Measurements from ENCODE around the gene AMH. TPM values are rescaled to one million over a fixed set of nuclear protein-coding genes. Genes with fewer than 3 reads are reported as not detected.
A peak's percentile ranks its signal among the peaks of the same experiment; 100 is the strongest.

AMH gene
- total RNA-seq, 1 donor from 2014 or later: not detected

DNA sequence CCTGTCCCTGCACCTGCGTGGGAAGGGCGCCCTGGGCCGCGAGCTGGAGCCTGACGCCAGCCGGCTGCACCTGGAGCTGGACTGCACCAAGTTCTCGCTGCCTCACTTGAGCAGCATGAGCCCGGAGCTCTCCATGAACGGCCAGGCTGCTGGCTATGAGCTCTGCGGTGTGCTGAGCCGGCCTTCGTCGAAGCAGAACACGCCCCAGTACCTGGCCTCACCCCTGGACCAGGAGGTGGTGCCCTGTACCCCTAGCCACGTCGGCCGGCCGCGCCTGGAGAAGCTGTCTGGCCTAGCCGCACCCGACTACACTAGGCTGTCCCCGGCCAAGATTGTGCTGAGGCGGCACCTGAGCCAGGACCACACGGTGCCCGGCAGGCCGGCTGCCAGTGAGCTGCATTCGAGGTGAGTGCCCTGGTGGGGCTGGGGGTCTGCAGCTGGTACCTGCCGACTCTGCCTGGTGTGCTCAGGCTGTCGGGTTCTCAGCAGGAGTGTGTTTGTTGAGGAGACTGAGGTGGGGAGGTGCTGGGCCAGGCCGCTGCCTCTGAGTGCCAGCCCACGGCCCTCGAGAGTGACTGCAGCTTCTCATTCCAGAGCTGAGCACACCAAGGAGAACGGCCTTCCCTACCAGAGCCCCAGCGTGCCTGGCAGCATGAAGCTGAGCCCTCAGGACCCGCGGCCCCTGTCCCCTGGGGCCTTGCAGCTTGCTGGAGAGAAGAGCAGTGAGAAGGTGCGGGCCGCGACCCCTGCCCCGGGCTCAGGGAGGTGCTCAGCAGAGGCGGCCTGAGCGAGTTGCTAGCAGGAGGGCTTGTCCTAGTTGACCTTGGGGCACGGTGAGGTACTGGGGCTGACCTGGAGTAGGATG is 32.5 kb upstream of the AMH start:
- no peak for DNase-seq (ENCODE audit: low read depth)
- Histone ChIP-seq H3K36me3 (ENCODE audit: control insufficient read depth, insufficient read depth, low read length) (peaks cover 8% of the 10 kb centered on the region), H3K4me3 (ENCODE audit: low read depth, low read length) (no peak overlapping the region), H3K27me3 (ENCODE audit: control insufficient read depth, insufficient read depth, low read length) (no peaks in the 10 kb centered on the region)
- TF ChIP-seq, protein P1, sequence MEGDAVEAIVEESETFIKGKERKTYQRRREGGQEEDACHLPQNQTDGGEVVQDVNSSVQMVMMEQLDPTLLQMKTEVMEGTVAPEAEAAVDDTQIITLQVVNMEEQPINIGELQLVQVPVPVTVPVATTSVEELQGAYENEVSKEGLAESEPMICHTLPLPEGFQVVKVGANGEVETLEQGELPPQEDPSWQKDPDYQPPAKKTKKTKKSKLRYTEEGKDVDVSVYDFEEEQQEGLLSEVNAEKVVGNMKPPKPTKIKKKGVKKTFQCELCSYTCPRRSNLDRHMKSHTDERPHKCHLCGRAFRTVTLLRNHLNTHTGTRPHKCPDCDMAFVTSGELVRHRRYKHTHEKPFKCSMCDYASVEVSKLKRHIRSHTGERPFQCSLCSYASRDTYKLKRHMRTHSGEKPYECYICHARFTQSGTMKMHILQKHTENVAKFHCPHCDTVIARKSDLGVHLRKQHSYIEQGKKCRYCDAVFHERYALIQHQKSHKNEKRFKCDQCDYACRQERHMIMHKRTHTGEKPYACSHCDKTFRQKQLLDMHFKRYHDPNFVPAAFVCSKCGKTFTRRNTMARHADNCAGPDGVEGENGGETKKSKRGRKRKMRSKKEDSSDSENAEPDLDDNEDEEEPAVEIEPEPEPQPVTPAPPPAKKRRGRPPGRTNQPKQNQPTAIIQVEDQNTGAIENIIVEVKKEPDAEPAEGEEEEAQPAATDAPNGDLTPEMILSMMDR (IDR thresholded peaks at IDR 0.05; ENCODE audit: insufficient read depth, low read length, poor library complexity, severe bottlenecking): no peak

GRCh38 chr19:2217591-2217990 is 31.5 kb upstream of the AMH start:
- Histone ChIP-seq H3K27me3 (ENCODE audit: control insufficient read depth, insufficient read depth, low read length) (no peaks in the 10 kb centered on the region), H3K4me3 (ENCODE audit: low read depth, low read length) (no peak overlapping the region), H3K36me3 (ENCODE audit: control insufficient read depth, insufficient read depth, low read length) (peaks cover 7% of the 10 kb centered on the region)
- DNase-seq (ENCODE audit: low read depth): no peak
- TF ChIP-seq, protein P1 (IDR thresholded peaks at IDR 0.05; ENCODE audit: insufficient read depth, low read length, poor library complexity, severe bottlenecking): no peak

DNA sequence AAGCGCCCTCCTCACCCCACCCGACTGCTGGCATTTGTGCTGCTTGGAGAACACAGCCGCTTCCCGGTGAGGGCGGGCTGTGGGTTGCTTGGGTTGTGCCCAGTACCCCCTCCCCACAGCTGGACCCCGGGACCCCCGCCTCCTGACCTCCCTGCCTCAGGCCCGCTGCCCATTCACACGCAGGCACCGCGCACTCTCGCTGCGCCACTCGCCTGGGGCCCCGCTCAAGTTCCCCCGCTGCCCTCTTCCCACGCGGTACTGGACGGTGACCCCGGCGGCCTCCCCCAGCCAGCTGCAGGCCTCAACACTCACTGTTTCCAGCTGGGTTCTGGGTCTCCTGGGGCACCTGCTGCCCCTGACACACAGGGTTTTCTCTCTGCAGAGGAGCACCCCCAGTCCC is 29.4 kb upstream of the AMH start:
- Histone ChIP-seq H3K27me3 (ENCODE audit: control insufficient read depth, insufficient read depth, low read length) (no peaks in the 10 kb centered on the region), H3K36me3 (ENCODE audit: control insufficient read depth, insufficient read depth, low read length) (peaks cover 5% of the 10 kb centered on the region), H3K4me3 (ENCODE audit: low read depth, low read length) (no peak overlapping the region)
- TF ChIP-seq, protein P1 (IDR thresholded peaks at IDR 0.05; ENCODE audit: insufficient read depth, low read length, poor library complexity, severe bottlenecking): no peak
- DNase-seq (ENCODE audit: low read depth): no peak

- Histone ChIP-seq H3K27me3 (ENCODE audit: control insufficient read depth, insufficient read depth, low read length) (no peaks in the 10 kb centered on the region), H3K36me3 (ENCODE audit: control insufficient read depth, insufficient read depth, low read length) (peaks cover 4% of the 10 kb centered on the region), H3K4me3 (ENCODE audit: low read depth, low read length) (no peak overlapping the region)
- no peak for DNase-seq (ENCODE audit: low read depth)
- TF ChIP-seq, protein P1 (IDR thresholded peaks at IDR 0.05; ENCODE audit: insufficient read depth, low read length, poor library complexity, severe bottlenecking): no peak
Measured at GRCh38 chr19:2221250-2221831, 27.8 kb upstream of the AMH start.

DNA sequence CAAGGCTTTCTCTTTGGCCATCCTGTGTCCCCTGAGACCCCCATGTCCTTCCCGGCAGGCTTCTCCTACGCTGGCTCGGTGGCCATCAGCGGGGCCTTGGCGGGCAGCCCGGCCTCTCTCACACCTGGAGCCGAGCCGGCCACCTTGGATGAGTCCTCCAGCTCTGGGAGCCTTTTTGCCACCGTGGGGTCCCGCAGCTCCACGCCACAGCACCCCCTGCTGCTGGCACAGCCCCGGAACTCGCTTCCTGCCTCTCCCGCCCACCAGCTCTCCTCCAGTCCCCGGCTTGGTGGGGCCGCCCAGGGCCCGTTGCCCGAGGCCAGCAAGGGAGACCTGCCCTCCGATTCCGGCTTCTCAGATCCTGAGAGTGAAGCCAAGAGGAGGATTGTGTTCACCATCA is 27.2 kb upstream of the AMH start:
- no peak overlapping the region for H3K4me3 ChIP-seq (ENCODE audit: low read depth, low read length)
- DNase-seq (ENCODE audit: low read depth): no peak
- H3K36me3 ChIP-seq (ENCODE audit: control insufficient read depth, insufficient read depth, low read length): no peaks in the 10 kb centered on the region
- TF ChIP-seq, protein P1 (IDR thresholded peaks at IDR 0.05; ENCODE audit: insufficient read depth, low read length, poor library complexity, severe bottlenecking): peak; percentile 16
- H3K27me3 ChIP-seq (ENCODE audit: control insufficient read depth, insufficient read depth, low read length): no peaks in the 10 kb centered on the region
